Measurements from ENCODE around the gene ERICH6B. TPM values are rescaled to one million over a fixed set of nuclear protein-coding genes. Genes with fewer than 3 reads are reported as not detected.

The ERICH6B gene
- total and polyA plus RNA-seq, 2 of the 8 experiments (the other 6 are each of a cell fraction or from before 2014, with no cell fraction given) = not detected

- TF ChIP-seq SIN3A (conservative IDR thresholded peaks at IDR 0.05 in 1 of 2, IDR thresholded peaks at IDR 0.05 in 1 of 2; ENCODE audit: low read depth in 1 of 2, low read length in 2 of 2) (no peak), HDAC2 (IDR thresholded peaks at IDR 0.05; ENCODE audit: borderline replicate concordance in 1 of 2, low read depth in 2 of 2, low read length in 2 of 2) (no peak), CREB1 (IDR thresholded peaks at IDR 0.05) (no peak), RNF2 (IDR thresholded peaks at IDR 0.05; ENCODE audit: borderline replicate concordance, low read depth, low read length, missing control alignments, poor library complexity, severe bottlenecking) (no peak), RAD21 (IDR thresholded peaks at IDR 0.05 in 1 of 2, conservative IDR thresholded peaks at IDR 0.05 in 1 of 2; ENCODE audit: low read depth in 2 of 2, low read length in 2 of 2) (no peak), EZH2 (IDR thresholded peaks at IDR 0.05; ENCODE audit: low read depth, low read length, severe bottlenecking) (no peak)
- TF ChIP-seq, protein P1, sequence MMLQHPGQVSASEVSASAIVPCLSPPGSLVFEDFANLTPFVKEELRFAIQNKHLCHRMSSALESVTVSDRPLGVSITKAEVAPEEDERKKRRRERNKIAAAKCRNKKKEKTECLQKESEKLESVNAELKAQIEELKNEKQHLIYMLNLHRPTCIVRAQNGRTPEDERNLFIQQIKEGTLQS (IDR thresholded peaks at IDR 0.05; ENCODE audit: insufficient read depth, low read depth, low read length) = no peak
Observed at GRCh38 chr13:45626731-45627374, 11.3 kb upstream of the ERICH6B start (continued).
